C4-2B (cell line): ENCODE data around the gene LLCFC1.

Source experiments
- H3K27ac ChIP-seq: fragments of 450-650 bp; 2 replicates; pipeline ENCODE4 v1.5.1; 2017
- CTCF ChIP-seq: fragments of 450-650 bp; conservative IDR thresholded peaks from 2 replicates; pipeline ENCODE4 v1.5.1; 2017; ENCODE audit warnings: mild to moderate bottlenecking
- ZFX ChIP-seq: fragments of 450-650 bp; IDR thresholded peaks from 2 replicates; pipeline ENCODE4 v1.6.1; 2017

The LLCFC1 gene

GRCh38 chr7:142901426-142902259, 37.6 kb upstream of the LLCFC1 start:
- peak overlapping the region; percentile 70 for H3K27ac ChIP-seq
- TF ChIP-seq ZFX, result no peak
- TF ChIP-seq CTCF, result no peak

- no peak overlapping the region for H3K27ac ChIP-seq
- no peak for TF ChIP-seq ZFX
- TF ChIP-seq CTCF, result no peak
Observed at GRCh38 chr7:142904128-142904527, 35.2 kb upstream of the LLCFC1 start.

GRCh38 chr7:142905759-142906158, 33.5 kb upstream of the LLCFC1 start:
- TF ChIP-seq ZFX (no peak), CTCF (no peak)
- H3K27ac ChIP-seq, result no peak overlapping the region

- TF ChIP-seq ZFX (0 out of 2 replicates have a peak, but pooled peaks have one; percentile 6), CTCF (no peak)
- H3K27ac ChIP-seq, result no peak overlapping the region
Observed at GRCh38 chr7:142906643-142907042, 32.6 kb upstream of the LLCFC1 start.

GRCh38 chr7:142908290-142908689, 31.0 kb upstream of the LLCFC1 start:
- TF ChIP-seq ZFX, result no peak
- no peak for TF ChIP-seq CTCF
- H3K27ac ChIP-seq, result no peak overlapping the region; the same call in 1 of the 2 replicates

- H3K27ac ChIP-seq, result peak overlapping the region; percentile 15; the same call in 1 of the 2 replicates
- TF ChIP-seq ZFX, result no peak
- TF ChIP-seq CTCF, result peak; percentile 87
Observed at GRCh38 chr7:142908921-142909890, 30.1 kb upstream of the LLCFC1 start.

GRCh38 chr7:142910031-142910433, 29.3 kb upstream of the LLCFC1 start:
- no peak for TF ChIP-seq ZFX
- no peak overlapping the region for H3K27ac ChIP-seq
